Right lobe of liver (tissue), 6 donors: ENCODE data around the gene CCR8. TPM values are rescaled to one million over a fixed set of nuclear protein-coding genes. Genes with fewer than 3 reads are reported as not detected.
"Not testable (repeated sequence)": the region's sequence is repeated elsewhere in the genome, so short reads cannot be mapped to it uniquely, and the experiment has no call there.

Source experiments
- ATAC-seq, 4 donors: fragments of 200-7000 bp; cut with Tn5 transposase; one replicate each; pipeline ENCODE4 v1.9.1; 2020; ENCODE audit warnings: mild to moderate bottlenecking in 4 of 4, moderate library complexity in 4 of 4
- DNase-seq, 3 donors: peaks; one replicate each; pipeline ENCODE4 v3.0.0-alpha.2; 2020
- H3K27ac ChIP-seq, 3 donors: fragments of 200-600 bp; one replicate each; pipeline ENCODE4 v1.8.0; 2022
- H3K27me3 ChIP-seq, 2 donors: fragments of 200-600 bp; one replicate each; pipeline ENCODE4 v1.8.0; 2022
- H3K36me3 ChIP-seq, 4 donors: fragments of 200-600 bp; sonication (generic) in 1 of 4; one replicate each; pipeline versions ENCODE4 v1.5.1 to v1.8.0; 2017 to 2022; ENCODE audit warnings: control low read depth in 1 of 4
- H3K4me1 ChIP-seq, 4 donors: fragments of 200-600 bp; sonication (generic) in 1 of 4; one replicate each; pipeline versions ENCODE4 v1.5.1 to v1.8.0; 2017 to 2022; ENCODE audit warnings: control low read depth in 1 of 4
- H3K4me3 ChIP-seq, 3 donors: fragments of 200-600 bp; one replicate each; pipeline ENCODE4 v1.8.0; 2022
- H3K9me3 ChIP-seq, 4 donors: fragments of 200-600 bp; sonication (generic) in 1 of 4; one replicate each; pipeline versions ENCODE4 v1.5.1 to v1.8.0; 2017 to 2022; ENCODE audit warnings: control low read depth in 1 of 4
- CTCF ChIP-seq, 4 donors: fragments of 200-600 bp in 3 of 4; fragments of 450-650 bp in 1 of 4; IDR thresholded peaks; one replicate each; pipeline versions ENCODE4 v1.5.1 to v1.8.0; 2016 to 2022; ENCODE audit warnings: antibody characterized with exemption in 4 of 4, mild to moderate bottlenecking in 2 of 4
- POLR2A ChIP-seq: fragments of 450-650 bp; IDR thresholded peaks from one replicate; pipeline ENCODE4 v1.6.1; 2017; ENCODE audit warnings: antibody characterized with exemption, mild to moderate bottlenecking
- WGBS: methylation state at CpG from one replicate; pipeline ENCODE4 v1.1.6; 2018; ENCODE audit warnings: low coverage, low lambda C conversion rate; ENCODE audit not compliant: insufficient coverage; ENCODE audit errors: missing lambda C conversion rate; 5-methylcytosine and 5-hydroxymethylcytosine counted together
- intact Hi-C, 2 donors: fragments of 100-400 bp; cut with DNase I; formaldehyde crosslinking; loops; one replicate each; pipeline versions ENCODE4 v1.11.2 to v1.14.1; 2022
- total RNA-seq, 6 experiments: library from RNA; depleted of rRNA in 2 of 6; stranded (reverse); fragments of >200 nt in 2 of 6; fragmentation: NEBNext Ultra II Directional in 3 of 6; extraction: Animal tissue kit (Norgen Biotek cat#: 25700) in 3 of 6; gene quantifications; one replicate each; pipeline versions ENCODE4 v1.1.0 to v1.2.4, GENCODE V29; 2016 to 2023
- donor health status: DM: no; HTN: yes; CAD: no.
- donor health status: DM: no; HTN: no; CAD: no.
- donor health status: DM: no; HTN: no; CAD: no.
- donor health status: DM: no; HTN: yes; CAD: no.
- donor health status: DM: no; HTN: yes; CAD: no.

The CCR8 gene
- total RNA-seq, 6 experiments from 2014 or later = not detected

GRCh38 chr3:39315420-39315819 is 14.1 kb upstream of the CCR8 start:
- Histone ChIP-seq H3K27ac (no peak overlapping the region), H3K27me3 (no peaks in the 10 kb centered on the region), H3K4me1 (peaks cover 0 to 32% (median 0%) of the 10 kb centered on the region in 4 donors), H3K36me3 (no peaks in the 10 kb centered on the region), H3K4me3 (no peak overlapping the region), H3K9me3 (no peaks in the 10 kb centered on the region)
- WGBS = no CpG with 5 or more reads among the region's 1 CpG
- ATAC-seq (no peak), DNase-seq (no peak)
- no peak for TF ChIP-seq CTCF (IDR thresholded peaks at IDR 0.05)
- TF ChIP-seq POLR2A = no peak
- intact Hi-C loops = no loop called here

GRCh38 chr3:39317571-39318169 is 11.8 kb upstream of the CCR8 start:
- peak overlapping the region in 2 of 3 donors; percentile 10 to 74 for H3K27ac ChIP-seq
- ATAC-seq = peak; percentile 84 to 94 (median 86)

GRCh38 chr3:39318301-39318700 is 11.2 kb upstream of the CCR8 start:
- H3K4me3 ChIP-seq = peak overlapping the region in 1 of 3 donors; percentile 14
- TF ChIP-seq POLR2A = no peak
- no peak for TF ChIP-seq CTCF (IDR thresholded peaks at IDR 0.05)
- ATAC-seq (peak; percentile 46 to 74 (median 62)), DNase-seq (no peak)
- H3K9me3 ChIP-seq = no peaks in the 10 kb centered on the region
- peak overlapping the region in 2 of 3 donors; percentile 10 to 74 for H3K27ac ChIP-seq
- intact Hi-C loops = no loop called here
- WGBS = 20% methylated on average over 1 of the region's 1 CpG
- H3K4me1 ChIP-seq = peaks cover 0 to 28% (median 0%) of the 10 kb centered on the region in 4 donors
- H3K27me3 ChIP-seq = no peaks in the 10 kb centered on the region
- no peaks in the 10 kb centered on the region for H3K36me3 ChIP-seq

More at GRCh38 chr3:39317571-39318169, 11.8 kb upstream of the CCR8 start:
- peaks cover 0 to 32% (median 0%) of the 10 kb centered on the region in 4 donors for H3K4me1 ChIP-seq
- no peaks in the 10 kb centered on the region for H3K36me3 ChIP-seq
- peak overlapping the region in 1 of 3 donors; percentile 14 for H3K4me3 ChIP-seq
- H3K9me3 ChIP-seq = no peaks in the 10 kb centered on the region
- WGBS = 28% methylated on average over 2 of the region's 2 CpGs
- peak in 1 of 3 donors; percentile 55 for DNase-seq
- no peak for TF ChIP-seq POLR2A
- TF ChIP-seq CTCF (IDR thresholded peaks at IDR 0.05) = no peak
- intact Hi-C loops = no loop called here
- no peaks in the 10 kb centered on the region for H3K27me3 ChIP-seq

- intact Hi-C loops = no loop called here
- H3K9me3 ChIP-seq = no peaks in the 10 kb centered on the region
- DNase-seq (no peak), ATAC-seq (no peak)
- TF ChIP-seq POLR2A (no peak), CTCF (IDR thresholded peaks at IDR 0.05) (no peak)
- no peaks in the 10 kb centered on the region for H3K27me3 ChIP-seq
- H3K4me1 ChIP-seq = peaks cover 0 to 20% (median 0%) of the 10 kb centered on the region in 4 donors
- H3K27ac ChIP-seq = no peak overlapping the region
- no peak overlapping the region for H3K4me3 ChIP-seq
- H3K36me3 ChIP-seq = no peaks in the 10 kb centered on the region
These were observed 10.3 kb upstream of the CCR8 start for GRCh38 chr3:39319249-39319648.

- H3K4me3 ChIP-seq, H3K27ac ChIP-seq, H3K36me3 ChIP-seq, H3K27me3 ChIP-seq, DNase-seq, H3K9me3 ChIP-seq, intact Hi-C loops, ATAC-seq: not testable (repeated sequence)
- WGBS = 89% methylated on average over 2 of the region's 2 CpGs
- H3K4me1 ChIP-seq = peaks cover 0 to 19% (median 0%) of the 10 kb centered on the region in 4 donors
These were observed 7.9 kb upstream of the CCR8 start for GRCh38 chr3:39321574-39321983.

- DNase-seq, H3K4me3 ChIP-seq, H3K27ac ChIP-seq, H3K27me3 ChIP-seq, ATAC-seq, H3K9me3 ChIP-seq, intact Hi-C loops, H3K36me3 ChIP-seq: not testable (repeated sequence)
- WGBS = 0% methylated on average over 1 of the region's 3 CpGs
- H3K4me1 ChIP-seq = peaks cover 0 to 15% (median 0%) of the 10 kb centered on the region in 4 donors
These were observed 7.2 kb upstream of the CCR8 start for GRCh38 chr3:39322209-39322715.
